Nephron (organoid): Measurements from ENCODE around the gene CFAP97D2.
A peak's percentile ranks its signal among the peaks of the same experiment; 100 is the strongest.
"Not testable (repeated sequence)": the region's sequence is repeated elsewhere in the genome, so short reads cannot be mapped to it uniquely, and the experiment has no call there.

Source experiments
- H3K27ac Mint-ChIP-seq, 3 experiments: 2 replicates each; pipeline ENCODE4 v1.8.0; 2020; ENCODE audit warnings: mixed read lengths in 3 of 3, mild to moderate bottlenecking in 2 of 3, moderate library complexity in 1 of 3
- H3K27me3 Mint-ChIP-seq: 2 replicates; pipeline ENCODE4 v1.8.0; 2021; ENCODE audit warnings: low read depth, mild to moderate bottlenecking, moderate library complexity, mixed read lengths
- H3K36me3 Mint-ChIP-seq: 2 replicates; pipeline ENCODE4 v1.8.0; 2020; ENCODE audit warnings: low read depth, mixed read lengths
- H3K4me1 Mint-ChIP-seq: 2 replicates; pipeline ENCODE4 v1.8.0; 2020; ENCODE audit warnings: mixed read lengths
- H3K4me3 Mint-ChIP-seq, 3 experiments: 2 replicates each; pipeline ENCODE4 v1.8.0; 2020; ENCODE audit warnings: mild to moderate bottlenecking in 3 of 3, mixed read lengths in 3 of 3, moderate library complexity in 2 of 3
- H3K9me3 Mint-ChIP-seq: 2 replicates; pipeline ENCODE4 v1.8.0; 2020; ENCODE audit warnings: mixed read lengths
- CTCF ChIP-seq, 3 experiments: fragments of 200-600 bp; sonication (generic); IDR thresholded peaks; one replicate each; pipeline ENCODE4 v1.5.0; 2021; ENCODE audit warnings: antibody characterized with exemption in 3 of 3; ENCODE audit not compliant: unreplicated experiment in 3 of 3

Gene CFAP97D2

GRCh38 chr13:114154476-114154875 is 24.6 kb upstream of the CFAP97D2 start:
- no peak overlapping the region for H3K4me3 Mint-ChIP-seq
- H3K9me3 Mint-ChIP-seq: no peaks in the 10 kb centered on the region
- no peaks in the 10 kb centered on the region for H3K36me3 Mint-ChIP-seq
- peaks cover 21% of the 10 kb centered on the region for H3K27me3 Mint-ChIP-seq
- no peak overlapping the region for H3K27ac Mint-ChIP-seq
- H3K4me1 Mint-ChIP-seq: peaks cover 6% of the 10 kb centered on the region
- no peak for TF ChIP-seq CTCF (IDR thresholded peaks at IDR 0.05; ENCODE audit: unreplicated experiment in 3 of 3)

GRCh38 chr13:114155320-114155719 is 23.7 kb upstream of the CFAP97D2 start:
- H3K27me3 Mint-ChIP-seq: peaks cover 27% of the 10 kb centered on the region
- H3K4me1 Mint-ChIP-seq: peaks cover 6% of the 10 kb centered on the region
- H3K9me3 Mint-ChIP-seq: peaks cover 7% of the 10 kb centered on the region
- no peak overlapping the region for H3K4me3 Mint-ChIP-seq
- H3K27ac Mint-ChIP-seq: no peak overlapping the region
- TF ChIP-seq CTCF (IDR thresholded peaks at IDR 0.05; ENCODE audit: unreplicated experiment in 3 of 3): no peak
- H3K36me3 Mint-ChIP-seq: no peaks in the 10 kb centered on the region

- H3K36me3 Mint-ChIP-seq: no peaks in the 10 kb centered on the region
- H3K4me1 Mint-ChIP-seq: peaks cover 6% of the 10 kb centered on the region
- H3K4me3 Mint-ChIP-seq: no peak overlapping the region
- TF ChIP-seq CTCF (IDR thresholded peaks at IDR 0.05; ENCODE audit: unreplicated experiment in 3 of 3): no peak
- peaks cover 8% of the 10 kb centered on the region for H3K9me3 Mint-ChIP-seq
- H3K27me3 Mint-ChIP-seq: peaks cover 33% of the 10 kb centered on the region
- H3K27ac Mint-ChIP-seq: peak overlapping the region in 2 of 3 experiments; percentile 6 to 29
Observed at GRCh38 chr13:114155926-114156883, 22.9 kb upstream of the CFAP97D2 start.

DNA sequence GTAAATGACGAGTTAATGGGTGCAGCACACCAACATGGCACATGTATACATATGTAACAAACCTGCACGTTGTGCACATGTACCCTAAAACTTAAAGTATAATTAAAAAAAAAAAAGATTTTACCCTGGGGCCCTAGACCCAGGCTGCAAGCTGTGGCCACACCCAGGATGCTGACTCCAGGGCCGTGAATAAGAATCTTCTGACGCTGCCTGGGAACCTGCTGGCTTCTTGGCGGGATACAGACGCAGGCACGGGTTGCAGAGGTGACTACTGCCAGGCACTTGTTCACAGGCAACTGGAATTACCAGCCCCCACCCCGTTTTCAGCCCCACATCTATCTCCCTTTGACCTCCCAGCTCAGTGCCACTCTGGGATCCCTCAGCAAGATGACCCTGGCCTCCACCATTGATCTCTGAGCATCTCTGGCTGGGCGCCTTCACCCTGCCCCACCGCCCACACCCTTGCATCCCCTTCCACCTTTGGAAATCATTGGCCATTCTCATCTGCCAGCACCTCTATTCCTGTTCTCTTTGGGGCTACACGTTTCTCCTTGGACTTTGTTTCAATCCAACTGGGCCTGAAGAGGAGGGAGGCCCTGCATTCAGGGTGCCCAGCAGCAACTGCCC is 21.1 kb upstream of the CFAP97D2 start:
- Mint-ChIP-seq H3K27me3 (peaks cover 29% of the 10 kb centered on the region), H3K4me1 (peaks cover 14% of the 10 kb centered on the region), H3K4me3 (no peak overlapping the region), H3K9me3 (peaks cover 8% of the 10 kb centered on the region), H3K27ac (no peak overlapping the region), H3K36me3 (no peaks in the 10 kb centered on the region)
- no peak for TF ChIP-seq CTCF (IDR thresholded peaks at IDR 0.05; ENCODE audit: unreplicated experiment in 3 of 3)

DNA sequence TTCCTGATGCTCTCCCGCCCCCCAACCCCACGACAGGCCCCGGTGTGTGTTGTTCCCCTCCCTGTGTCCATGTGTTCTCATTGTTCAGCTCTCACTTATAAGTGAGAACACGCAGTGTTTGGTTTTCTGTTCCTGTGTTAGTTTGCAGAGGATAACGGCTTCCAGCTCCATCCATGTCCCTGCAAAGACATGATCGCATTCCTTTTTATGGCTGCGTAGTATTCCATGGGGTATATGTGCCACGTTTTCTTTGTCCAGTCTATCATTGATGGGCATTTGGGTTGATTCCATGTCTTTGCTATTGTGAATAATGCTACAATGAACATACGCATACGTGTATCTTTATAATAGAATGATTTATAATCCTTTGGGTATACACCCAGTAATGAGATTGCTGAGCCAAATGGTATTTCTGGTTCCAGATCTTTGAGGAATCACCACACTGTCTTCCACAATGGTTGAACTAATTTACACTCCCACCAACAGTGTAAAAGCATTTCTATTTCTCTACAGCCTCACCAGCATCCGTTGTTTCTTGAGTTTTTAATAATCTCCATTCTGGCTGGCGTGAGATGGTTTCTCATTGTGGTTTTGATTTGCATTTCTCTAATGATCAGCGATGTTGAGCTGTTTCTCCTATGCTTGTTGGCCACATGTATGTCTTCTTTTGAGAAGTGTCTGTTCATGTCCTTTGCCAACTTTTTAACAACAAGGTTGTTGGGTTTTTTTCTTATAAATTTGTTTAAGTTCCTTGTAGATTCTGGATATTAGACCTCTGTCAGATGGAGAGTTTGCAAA is 20.0 kb upstream of the CFAP97D2 start:
- H3K27ac Mint-ChIP-seq, H3K9me3 Mint-ChIP-seq, H3K4me3 Mint-ChIP-seq, H3K36me3 Mint-ChIP-seq: not testable (repeated sequence)
- Mint-ChIP-seq H3K4me1 (peaks cover 14% of the 10 kb centered on the region), H3K27me3 (peaks cover 27% of the 10 kb centered on the region)

DNA sequence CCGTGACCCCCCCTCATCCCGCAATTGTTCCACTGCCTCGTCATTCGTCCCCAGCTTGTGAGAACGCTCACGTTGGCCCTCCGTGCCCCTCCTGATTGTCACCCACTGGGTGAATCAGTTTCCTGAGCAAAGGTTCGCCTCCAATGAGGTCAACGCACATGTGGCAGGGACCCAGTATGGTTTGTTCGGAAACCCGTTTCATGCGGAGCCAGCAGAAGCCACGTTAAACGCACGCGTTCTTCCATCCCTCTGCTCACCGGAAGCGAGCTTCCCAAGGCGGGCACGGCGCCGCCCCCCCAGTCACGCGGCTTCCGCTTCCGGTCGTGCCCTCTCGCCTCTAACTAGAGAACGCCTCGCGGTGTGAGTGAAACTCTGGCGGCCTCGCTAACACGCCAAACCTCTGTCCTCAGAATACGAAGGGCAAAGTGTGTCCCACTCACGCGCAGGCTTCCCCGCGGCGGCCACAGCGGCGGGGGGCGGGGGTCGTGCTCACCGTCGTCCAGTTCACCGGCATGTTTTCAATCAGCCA is 18.0 kb upstream of the CFAP97D2 start:
- H3K4me3 Mint-ChIP-seq: no peak overlapping the region
- peaks cover 8% of the 10 kb centered on the region for H3K9me3 Mint-ChIP-seq
- H3K27me3 Mint-ChIP-seq: peaks cover 38% of the 10 kb centered on the region
- no peak overlapping the region for H3K27ac Mint-ChIP-seq
- peaks cover 14% of the 10 kb centered on the region for H3K4me1 Mint-ChIP-seq
- no peak for TF ChIP-seq CTCF (IDR thresholded peaks at IDR 0.05; ENCODE audit: unreplicated experiment in 3 of 3)
- H3K36me3 Mint-ChIP-seq: no peaks in the 10 kb centered on the region
